PC-9 (cell line): ENCODE results near the gene LEFTY1.

Experiments used
- EZH2 ChIP-seq: fragments of 200-600 bp; sonication (generic); IDR thresholded peaks from 2 replicates; pipeline ENCODE4 v1.8.0; 2017; ENCODE audit warnings: antibody characterized with exemption, low read depth
- TF ChIP-seq, protein P1 (sequence below): fragments of 200-600 bp; sonication (generic); conservative IDR thresholded peaks from 2 replicates; pipeline ENCODE4 v1.6.1; 2017; ENCODE audit warnings: mixed run types, antibody characterized with exemption, mild to moderate bottlenecking, moderate library complexity

- TF ChIP-seq, protein P1, sequence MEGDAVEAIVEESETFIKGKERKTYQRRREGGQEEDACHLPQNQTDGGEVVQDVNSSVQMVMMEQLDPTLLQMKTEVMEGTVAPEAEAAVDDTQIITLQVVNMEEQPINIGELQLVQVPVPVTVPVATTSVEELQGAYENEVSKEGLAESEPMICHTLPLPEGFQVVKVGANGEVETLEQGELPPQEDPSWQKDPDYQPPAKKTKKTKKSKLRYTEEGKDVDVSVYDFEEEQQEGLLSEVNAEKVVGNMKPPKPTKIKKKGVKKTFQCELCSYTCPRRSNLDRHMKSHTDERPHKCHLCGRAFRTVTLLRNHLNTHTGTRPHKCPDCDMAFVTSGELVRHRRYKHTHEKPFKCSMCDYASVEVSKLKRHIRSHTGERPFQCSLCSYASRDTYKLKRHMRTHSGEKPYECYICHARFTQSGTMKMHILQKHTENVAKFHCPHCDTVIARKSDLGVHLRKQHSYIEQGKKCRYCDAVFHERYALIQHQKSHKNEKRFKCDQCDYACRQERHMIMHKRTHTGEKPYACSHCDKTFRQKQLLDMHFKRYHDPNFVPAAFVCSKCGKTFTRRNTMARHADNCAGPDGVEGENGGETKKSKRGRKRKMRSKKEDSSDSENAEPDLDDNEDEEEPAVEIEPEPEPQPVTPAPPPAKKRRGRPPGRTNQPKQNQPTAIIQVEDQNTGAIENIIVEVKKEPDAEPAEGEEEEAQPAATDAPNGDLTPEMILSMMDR, result no peak
- TF ChIP-seq EZH2, result no peak
Measured at GRCh38 chr1:225844236-225845061, 44.5 kb downstream of the LEFTY1 start.
